AG20443 (cell line): Measurements from ENCODE around the gene ANTKMT.

Source experiments
- DNase-seq: peaks from one replicate; pipeline ENCODE4 v3.0.0; 2012; ENCODE audit warnings: low spot score, mixed read lengths

The ANTKMT gene

GRCh38 chr16:715477-716199, 5.3 kb upstream of the ANTKMT start:
- peak; percentile 46 for DNase-seq

DNA sequence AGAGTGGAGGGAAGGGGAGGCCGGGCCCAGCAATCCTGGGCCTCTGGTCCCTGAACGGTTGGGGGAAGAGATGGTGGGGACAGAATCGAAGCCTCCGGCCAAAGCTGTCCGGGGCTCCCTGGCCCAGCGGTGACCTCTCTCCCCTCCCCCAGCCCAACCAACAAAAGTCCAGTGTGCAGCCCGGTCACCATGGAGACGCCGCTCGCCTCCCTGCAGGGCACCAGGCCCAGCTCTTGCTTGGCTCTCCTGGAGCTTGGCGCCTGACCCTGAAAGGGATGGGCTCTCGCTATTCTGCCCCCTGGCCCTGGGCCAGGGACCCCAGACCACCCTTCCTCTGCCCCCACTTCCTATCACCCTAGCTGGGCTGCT, 4.8 kb upstream of the ANTKMT start:
- DNase-seq: peak; percentile 57

- DNase-seq: no peak
Observed at GRCh38 chr16:716768-717325, 4.1 kb upstream of the ANTKMT start.

DNA sequence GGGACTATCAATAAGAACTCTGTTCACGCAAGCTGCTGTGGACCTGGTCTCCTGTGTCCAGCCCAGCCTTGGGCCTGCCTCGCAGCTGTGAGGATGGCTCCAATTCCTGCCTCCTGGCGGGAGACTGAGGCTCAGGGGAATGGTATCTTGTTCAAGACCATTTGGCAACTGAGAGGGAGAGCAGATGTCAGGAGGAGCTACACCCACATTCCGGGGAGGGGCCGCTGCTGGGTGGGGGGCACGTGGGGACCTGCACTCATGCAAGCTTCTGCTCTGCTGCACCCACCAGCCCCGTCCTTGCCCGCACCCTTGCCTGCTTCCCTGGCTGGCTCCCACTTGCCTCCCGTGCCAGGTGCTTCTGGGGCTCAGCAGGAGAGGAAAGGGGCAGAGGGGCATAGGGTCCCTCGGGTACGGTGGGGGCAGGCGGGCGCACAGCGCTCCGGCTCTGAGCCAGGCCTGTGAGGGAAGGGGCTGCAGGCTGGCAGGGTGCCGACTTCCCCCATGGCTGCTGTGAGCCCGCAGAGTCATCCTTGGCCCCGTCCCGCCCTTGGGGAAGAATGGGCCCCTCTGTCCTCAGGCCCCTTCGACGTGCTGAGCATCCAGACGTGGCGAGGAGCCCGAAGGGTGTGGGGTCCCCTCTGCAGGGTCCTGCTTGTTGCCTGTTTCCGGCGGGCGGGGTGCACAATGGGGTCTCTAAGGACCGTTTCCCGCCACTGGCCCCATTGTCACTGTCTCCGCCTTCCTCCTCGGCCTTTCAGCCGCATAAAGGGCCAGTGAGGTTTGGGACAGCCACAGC, 3.3 kb upstream of the ANTKMT start:
- DNase-seq: no peak

DNA sequence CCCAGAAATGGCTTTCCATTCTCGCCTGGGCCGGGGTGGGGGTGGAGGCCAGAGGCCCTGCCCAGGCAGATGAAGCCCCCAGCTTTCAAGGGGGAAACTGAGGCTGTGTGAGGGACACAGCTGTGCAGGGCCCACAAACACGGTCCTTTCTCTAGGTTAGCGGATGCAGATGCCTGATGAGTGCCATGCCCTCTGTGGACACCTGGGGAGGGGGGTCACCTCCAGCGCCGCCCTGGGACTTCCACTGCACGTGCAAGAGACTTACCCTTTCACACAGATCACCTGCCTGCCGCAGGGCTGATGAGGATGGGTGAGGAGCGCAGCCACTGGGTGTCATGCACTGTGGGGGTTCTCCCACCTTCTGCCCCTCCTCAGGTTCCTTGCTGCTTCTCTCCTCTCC, 2.6 kb upstream of the ANTKMT start:
- no peak for DNase-seq

DNA sequence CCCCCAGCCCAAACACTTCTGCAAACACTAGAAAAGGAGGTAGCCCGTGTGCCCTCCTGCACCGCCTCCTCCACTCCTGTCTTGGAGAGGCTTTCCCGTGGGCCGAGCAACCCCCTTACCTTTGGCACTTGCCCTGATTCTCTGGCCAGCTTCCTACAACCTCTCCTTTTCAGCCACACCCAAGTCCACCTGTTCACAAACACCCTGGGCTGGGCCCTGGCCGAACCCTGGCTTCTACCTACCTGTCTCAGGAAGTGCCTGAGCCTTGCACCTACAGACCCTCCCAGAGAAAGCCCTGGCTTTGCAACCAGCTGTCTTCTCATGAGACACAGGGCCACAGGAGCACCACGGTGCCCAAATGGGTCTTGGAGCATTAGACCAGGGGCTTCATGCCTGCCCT, 2.0 kb upstream of the ANTKMT start:
- no peak for DNase-seq

DNA sequence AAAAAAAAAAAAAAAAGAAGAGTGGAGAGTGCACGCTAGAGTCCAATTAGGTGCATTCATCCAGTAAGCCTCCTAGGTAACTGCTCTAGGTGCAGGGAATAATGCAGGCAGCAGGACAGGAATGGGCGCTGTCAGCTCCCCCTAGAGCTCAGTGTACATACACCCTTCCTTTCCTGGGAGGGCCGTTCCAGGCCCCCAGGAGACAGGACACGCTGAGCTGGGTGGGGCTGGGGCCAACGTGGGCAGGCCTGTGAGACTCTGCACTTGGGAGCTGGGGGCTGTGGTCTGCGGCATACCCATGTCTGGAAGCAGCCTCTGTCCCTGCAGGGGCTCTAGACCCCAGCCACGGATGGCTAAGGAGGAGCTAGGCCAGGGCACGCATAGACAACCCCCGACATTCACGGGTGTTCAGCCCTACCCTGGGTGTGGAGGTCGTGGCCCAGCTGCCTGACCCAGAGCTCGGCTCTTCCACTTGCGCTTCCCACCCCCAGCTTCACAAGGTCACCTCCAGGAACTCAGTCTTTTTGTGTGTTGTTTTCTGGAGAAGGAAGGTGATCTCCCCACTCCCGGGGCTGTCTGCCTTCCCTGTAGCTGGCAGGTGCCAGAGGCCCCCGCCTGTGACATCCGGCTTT, 1.0 kb upstream of the ANTKMT start:
- DNase-seq: no peak

- peak; percentile 66 for DNase-seq
Observed at GRCh38 chr16:720447-720989, 428 bp upstream of the ANTKMT start.

GRCh38 chr16:721765-722540, 1.0 kb downstream of the ANTKMT start:
- DNase-seq: no peak

DNA sequence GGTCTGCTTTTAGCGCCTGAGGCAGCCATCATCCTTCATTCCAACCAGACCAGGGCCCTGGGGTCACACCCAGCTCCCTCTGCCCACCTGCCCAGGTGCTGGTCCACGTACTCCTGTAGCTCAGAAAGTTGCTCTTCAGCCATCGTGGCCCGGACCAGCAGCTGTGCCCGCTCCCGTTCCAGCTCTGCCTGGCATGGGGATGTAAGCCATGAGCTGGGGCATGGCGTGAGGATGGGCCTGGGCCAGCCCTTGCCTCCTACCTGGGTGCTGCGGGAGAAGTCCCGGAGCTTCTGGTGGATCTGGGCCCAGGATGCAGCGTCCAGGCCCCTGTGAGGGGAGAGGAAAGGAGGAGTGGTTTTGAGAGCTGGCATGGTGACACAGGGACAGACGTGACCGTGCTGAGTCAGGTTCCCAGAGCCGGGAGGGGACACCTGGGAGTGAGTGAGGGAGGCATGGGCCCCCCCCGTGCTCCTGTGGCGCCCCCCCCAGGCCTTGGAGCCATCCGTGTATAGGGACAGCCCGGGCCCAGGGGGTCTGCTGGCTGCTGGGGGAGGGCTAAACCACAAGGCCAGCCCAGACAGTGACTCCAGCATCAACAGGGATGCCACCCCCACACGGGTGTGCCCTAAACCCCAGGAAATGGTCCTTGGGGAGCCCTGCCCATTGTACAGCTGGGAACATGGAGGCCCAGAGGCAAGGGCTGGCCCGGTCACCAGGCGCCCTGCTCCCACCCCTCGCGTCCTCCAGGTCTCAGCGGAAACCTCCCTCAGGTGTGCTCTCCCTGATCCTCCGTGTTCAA, 2.1 kb downstream of the ANTKMT start:
- no peak for DNase-seq

GRCh38 chr16:723695-724094, 2.7 kb downstream of the ANTKMT start:
- no peak for DNase-seq

DNA sequence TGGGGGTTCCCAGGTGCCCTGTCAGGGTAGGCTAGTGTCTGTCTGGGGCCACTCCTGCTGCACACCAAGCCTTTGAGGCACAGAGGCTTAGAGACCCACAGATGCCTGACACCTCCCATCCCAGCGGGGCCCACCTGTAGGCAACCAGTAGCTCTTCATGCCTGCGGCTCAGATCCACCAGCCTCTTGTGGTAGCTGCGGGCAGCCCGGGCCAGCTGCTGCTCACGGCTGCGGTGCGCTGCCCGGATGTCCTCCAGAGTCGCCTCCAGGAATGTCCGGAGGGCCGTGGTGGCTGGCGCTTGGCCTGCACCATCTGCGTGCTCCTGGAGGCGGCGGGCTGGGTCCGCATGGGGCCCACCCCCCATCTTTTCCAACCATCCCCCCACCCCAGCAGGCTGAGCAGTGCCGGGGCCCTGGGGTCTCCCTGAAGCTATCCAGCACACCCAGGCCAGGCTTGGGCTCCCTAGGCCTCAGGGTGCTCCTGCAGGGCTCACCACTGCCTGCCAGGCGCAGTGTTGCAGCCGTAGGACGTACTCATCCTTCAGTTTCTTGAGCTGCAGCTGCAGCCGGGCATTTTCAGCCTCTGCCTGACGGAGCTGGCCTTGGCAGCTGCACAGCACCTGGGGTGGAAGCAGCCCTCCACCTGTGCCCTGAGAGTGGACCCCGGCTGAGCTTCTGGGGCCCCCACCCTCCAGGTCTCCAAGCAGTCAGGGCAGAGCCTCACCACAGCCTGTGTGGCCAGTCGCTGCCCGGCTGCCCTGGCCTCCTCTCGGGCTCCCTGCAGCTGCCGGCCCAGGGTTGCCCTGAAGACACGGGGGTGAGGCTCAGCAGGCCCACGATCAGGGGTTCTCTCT, 3.5 kb downstream of the ANTKMT start:
- DNase-seq: no peak

DNA sequence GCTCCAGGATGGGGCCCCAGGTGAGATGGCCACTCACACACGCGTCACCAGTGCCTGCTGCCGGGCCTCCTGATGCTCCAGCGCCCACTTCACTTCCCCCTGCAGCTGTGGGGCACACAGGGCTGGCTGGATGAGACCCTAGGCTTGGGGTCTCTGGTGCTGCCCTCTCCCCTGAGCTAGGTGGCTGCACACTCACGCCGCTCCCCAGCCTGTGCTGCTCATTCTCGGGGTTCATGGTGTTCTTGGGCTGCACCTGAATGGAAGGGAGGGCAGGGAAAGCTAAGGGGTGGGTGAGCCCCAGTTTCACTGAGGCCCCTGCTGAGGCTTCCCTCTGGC, 4.1 kb downstream of the ANTKMT start:
- DNase-seq: no peak

GRCh38 chr16:725463-726187, 4.7 kb downstream of the ANTKMT start:
- DNase-seq: no peak

DNA sequence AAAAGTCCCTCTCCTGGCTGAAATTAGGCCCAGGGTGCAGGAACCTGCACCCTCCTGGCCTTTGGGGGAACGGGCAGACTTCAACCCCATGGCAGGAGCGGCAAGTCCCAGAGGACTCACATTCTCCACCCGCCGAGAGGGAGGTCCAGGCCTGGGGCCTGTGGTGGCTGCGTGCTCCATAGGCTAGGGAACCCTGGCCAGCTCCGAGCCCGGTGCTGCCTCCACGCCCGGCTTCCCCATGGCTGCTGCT, 5.2 kb downstream of the ANTKMT start:
- DNase-seq: no peak

GRCh38 chr16:726438-727290, 5.7 kb downstream of the ANTKMT start, which contains the start of the genes CCDC78 and HAGHL:
CCDC78 (minus strand) TSS chr16:726443; CDS start chr16:726367, 76 bp downstream.
HAGHL (plus strand) TSS chr16:727106; CDS start chr16:727510, 404 bp downstream.
- DNase-seq: peak; percentile 73

- no peak for DNase-seq
Observed at GRCh38 chr16:727291-727977, 6.5 kb downstream of the ANTKMT start.
